H9 (cell line): Measurements from ENCODE around the gene SPECC1. TPM values are rescaled to one million over a fixed set of nuclear protein-coding genes. Genes with fewer than 3 reads are reported as not detected.

Experiments used
- DNase-seq: peaks from one replicate; pipeline ENCODE4 v3.0.0-alpha.2; 2017
- H2AFZ ChIP-seq: one replicate; pipeline ENCODE4 v1.6.1; 2013; ENCODE audit warnings: mild to moderate bottlenecking, low read length, control low read depth, moderate library complexity
- H2AK5ac ChIP-seq: 2 replicates; pipeline ENCODE4 v1.6.1; 2013; ENCODE audit warnings: low read length, control low read depth, mixed read lengths; ENCODE audit not compliant: insufficient read length
- H2BK120ac ChIP-seq: one replicate; pipeline ENCODE4 v1.6.1; 2013; ENCODE audit warnings: low read depth, mild to moderate bottlenecking, low read length, control low read depth, inconsistent platforms; ENCODE audit not compliant: poor library complexity, severe bottlenecking
- H2BK12ac ChIP-seq: 2 replicates; pipeline ENCODE4 v1.6.1; 2013; ENCODE audit warnings: low read length, control low read depth, mixed read lengths, low read depth; ENCODE audit not compliant: insufficient read length
- H2BK15ac ChIP-seq: 2 replicates; pipeline ENCODE4 v1.6.1; 2013; ENCODE audit warnings: low read depth, low read length, control low read depth
- H2BK20ac ChIP-seq: one replicate; pipeline ENCODE4 v1.6.1; 2013; ENCODE audit warnings: low read depth, mild to moderate bottlenecking, low read length, control low read depth, inconsistent platforms; ENCODE audit not compliant: poor library complexity, severe bottlenecking
- H2BK5ac ChIP-seq: 2 replicates; pipeline ENCODE4 v1.6.1; 2013; ENCODE audit warnings: low read length, control low read depth, mixed read lengths; ENCODE audit not compliant: insufficient read length
- H3K14ac ChIP-seq: 2 replicates; pipeline ENCODE4 v1.6.1; 2013; ENCODE audit warnings: low read length, control low read depth; ENCODE audit not compliant: insufficient read depth
- H3K18ac ChIP-seq: 2 replicates; pipeline ENCODE4 v1.6.1; 2013; ENCODE audit warnings: low read depth, mild to moderate bottlenecking, mixed read lengths, low read length, control low read depth; ENCODE audit not compliant: insufficient read length
- H3K23ac ChIP-seq: 2 replicates; pipeline ENCODE4 v1.6.1; 2013; ENCODE audit warnings: low read length, control low read depth, mixed read lengths, low read depth; ENCODE audit not compliant: insufficient read length
- H3K23me2 ChIP-seq: 2 replicates; pipeline ENCODE4 v1.6.1; 2013; ENCODE audit warnings: low read depth, mild to moderate bottlenecking, mixed read lengths, low read length, control low read depth; ENCODE audit not compliant: insufficient read length, poor library complexity, severe bottlenecking
- H3K27ac ChIP-seq: 2 replicates; pipeline ENCODE4 v1.5.1; 2013; ENCODE audit warnings: low read length, control low read depth, mixed read lengths, low read depth; ENCODE audit not compliant: insufficient read length
- H3K27me3 ChIP-seq: 2 replicates; pipeline ENCODE4 v1.6.1; 2013; ENCODE audit warnings: low read length, control low read depth, inconsistent platforms; ENCODE audit not compliant: insufficient read depth
- H3K4ac ChIP-seq: 2 replicates; pipeline ENCODE4 v1.6.1; 2013; ENCODE audit warnings: low read depth, mild to moderate bottlenecking, control low read depth, inconsistent platforms, low read length, moderate library complexity
- H3K4me1 ChIP-seq: 2 replicates; pipeline ENCODE4 v1.6.1; 2013; ENCODE audit warnings: low read length, control low read depth, inconsistent platforms; ENCODE audit not compliant: insufficient read depth
- H3K4me2 ChIP-seq: 2 replicates; pipeline ENCODE4 v1.6.1; 2013; ENCODE audit warnings: low read length, control low read depth, mixed read lengths; ENCODE audit not compliant: insufficient read length, insufficient read depth
- H3K56ac ChIP-seq: 2 replicates; pipeline ENCODE4 v1.6.1; 2013; ENCODE audit warnings: low read depth, mild to moderate bottlenecking, mixed read lengths, low read length, control low read depth; ENCODE audit not compliant: insufficient read length
- H3K79me1 ChIP-seq: 2 replicates; pipeline ENCODE4 v1.6.1; 2013; ENCODE audit warnings: low read depth, mild to moderate bottlenecking, moderate library complexity, low read length, control low read depth, inconsistent platforms; ENCODE audit not compliant: insufficient read depth, poor library complexity, severe bottlenecking
- H3K79me2 ChIP-seq: 2 replicates; pipeline ENCODE4 v1.6.1; 2013; ENCODE audit warnings: low read length, control low read depth, inconsistent platforms; ENCODE audit not compliant: insufficient read depth
- H3K9ac ChIP-seq: 2 replicates; pipeline ENCODE4 v1.6.1; 2013; ENCODE audit warnings: low read length, control low read depth, mixed read lengths; ENCODE audit not compliant: insufficient read length; ENCODE audit errors: extremely low read depth
- H3K9me3 ChIP-seq: one replicate; pipeline ENCODE4 v1.6.1; 2013; ENCODE audit warnings: low read depth, low read length, inconsistent platforms; ENCODE audit not compliant: control insufficient read depth
- H3T11ph ChIP-seq: one replicate; pipeline ENCODE4 v1.6.1; 2013; ENCODE audit warnings: mild to moderate bottlenecking, low read length, control low read depth, inconsistent platforms
- H4K20me1 ChIP-seq: one replicate; pipeline ENCODE4 v1.6.1; 2013; ENCODE audit not compliant: control insufficient read depth, insufficient read length, insufficient read depth
- H4K5ac ChIP-seq: 2 replicates; pipeline ENCODE4 v1.6.1; 2013; ENCODE audit warnings: low read depth, mild to moderate bottlenecking, mixed read lengths, low read length, control low read depth; ENCODE audit not compliant: insufficient read length
- H4K8ac ChIP-seq: replicated peaks from 2 replicates; pipeline ENCODE4 v1.6.1; 2013; ENCODE audit warnings: low read length, control low read depth, mixed read lengths, low read depth; ENCODE audit not compliant: insufficient read length
- H4K91ac ChIP-seq: 2 replicates; pipeline ENCODE4 v1.6.1; 2013; ENCODE audit warnings: low read depth, mild to moderate bottlenecking, moderate library complexity, mixed read lengths, low read length, control low read depth; ENCODE audit not compliant: insufficient read length
- H3K27ac Mint-ChIP-seq, 3 experiments: 2 replicates in 2 of 3; 3 replicates in 1 of 3; pipeline ENCODE4 v1.8.0; 2020 to 2021; ENCODE audit warnings: mixed read lengths in 3 of 3, mild to moderate bottlenecking in 1 of 3, moderate library complexity in 1 of 3
- H3K27me3 Mint-ChIP-seq: 2 replicates; pipeline ENCODE4 v1.8.0; 2021; ENCODE audit warnings: low read depth, mild to moderate bottlenecking, moderate library complexity, mixed read lengths
- H3K36me3 Mint-ChIP-seq, 3 experiments: 2 replicates in 2 of 3; 3 replicates in 1 of 3; pipeline ENCODE4 v1.8.0; 2020 to 2021; ENCODE audit warnings: low read depth in 3 of 3, mixed read lengths in 3 of 3; ENCODE audit not compliant: insufficient read depth in 1 of 3
- H3K4me1 Mint-ChIP-seq, 2 experiments: 2 replicates each; pipeline ENCODE4 v1.8.0; 2020; ENCODE audit warnings: mixed read lengths in 2 of 2
- H3K4me3 Mint-ChIP-seq, 2 experiments: 2 replicates in 1 of 2; 3 replicates in 1 of 2; pipeline ENCODE4 v1.8.0; 2020 to 2021; ENCODE audit warnings: mild to moderate bottlenecking in 2 of 2, mixed read lengths in 2 of 2, moderate library complexity in 1 of 2
- H3K9me3 Mint-ChIP-seq, 2 experiments: 2 replicates in 1 of 2; 3 replicates in 1 of 2; pipeline ENCODE4 v1.8.0; 2020; ENCODE audit warnings: mild to moderate bottlenecking in 2 of 2, mixed read lengths in 2 of 2, moderate library complexity in 1 of 2
- WGBS: extraction: QIAGEN DNeasy Blood & Tissue Kit; methylation state at CpG from one replicate; pipeline ENCODE4 v1.1.7; 2013; ENCODE audit warnings: missing lambda C conversion rate, low lambda C conversion rate, mixed read lengths; ENCODE audit not compliant: insufficient read length; ENCODE audit errors: extremely low coverage; 5-methylcytosine and 5-hydroxymethylcytosine counted together
- total RNA-seq: library from RNA; stranded (reverse); gene quantifications from 2 replicates; pipeline ENCODE4 v1.2.1, GENCODE V29; 2021
- TF ChIP-seq, protein P1 (sequence below): fragments of 200-600 bp; sonication (generic); conservative IDR thresholded peaks from 3 replicates; pipeline ENCODE4 v1.8.0; 2021; ENCODE audit warnings: antibody characterized with exemption, mild to moderate bottlenecking

SPECC1 gene
- total RNA-seq, 1 experiment from 2014 or later, result 65.7 TPM

DNA sequence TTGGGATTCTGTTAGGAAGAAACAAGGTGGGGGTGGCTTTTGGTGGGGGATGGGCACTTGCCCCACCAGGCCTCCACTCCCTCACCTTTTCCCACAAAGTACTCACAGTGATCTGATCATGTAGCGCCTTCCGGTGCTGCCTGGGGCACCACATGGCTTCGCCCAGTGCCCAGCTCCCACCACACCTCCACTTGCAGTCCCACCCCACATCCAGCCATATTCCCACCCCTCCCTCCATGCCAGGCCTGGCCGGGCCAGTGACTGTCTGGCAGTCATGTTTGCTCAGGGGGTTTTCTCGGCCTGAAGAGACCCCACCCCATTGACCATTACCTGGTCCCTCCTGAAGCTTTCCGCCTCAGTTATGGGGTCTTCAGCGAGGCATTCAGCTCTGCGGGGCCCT is 201.5 kb downstream of the SPECC1 start:
- peaks cover 2% of the 10 kb centered on the region for H4K20me1 ChIP-seq
- no peak overlapping the region for H3T11ph ChIP-seq
- H3K79me2 ChIP-seq, result no peaks in the 10 kb centered on the region; the same call in 1 of the 2 replicates
- H3K79me1 ChIP-seq, result no peaks in the 10 kb centered on the region
- H3K18ac ChIP-seq, result no peak overlapping the region
- WGBS, result no CpG with 5 or more reads among the region's 8 CpGs
- H3K27ac ChIP-seq, result no peak overlapping the region
- Mint-ChIP-seq H3K4me3 (no peak overlapping the region), H3K9me3 (peaks cover 0 to 9% of the 10 kb centered on the region in 2 experiments; a peak in 2 of 5 replicates), H3K4me1 (peaks cover 32 to 39% of the 10 kb centered on the region in 2 experiments), H3K27ac (no peak overlapping the region; a peak in 1 of 7 replicates), H3K36me3 (peaks cover 12 to 23% (median 13%) of the 10 kb centered on the region in 3 experiments), H3K27me3 (no peaks in the 10 kb centered on the region; the same call in 1 of the 2 replicates)
- TF ChIP-seq, protein P1, sequence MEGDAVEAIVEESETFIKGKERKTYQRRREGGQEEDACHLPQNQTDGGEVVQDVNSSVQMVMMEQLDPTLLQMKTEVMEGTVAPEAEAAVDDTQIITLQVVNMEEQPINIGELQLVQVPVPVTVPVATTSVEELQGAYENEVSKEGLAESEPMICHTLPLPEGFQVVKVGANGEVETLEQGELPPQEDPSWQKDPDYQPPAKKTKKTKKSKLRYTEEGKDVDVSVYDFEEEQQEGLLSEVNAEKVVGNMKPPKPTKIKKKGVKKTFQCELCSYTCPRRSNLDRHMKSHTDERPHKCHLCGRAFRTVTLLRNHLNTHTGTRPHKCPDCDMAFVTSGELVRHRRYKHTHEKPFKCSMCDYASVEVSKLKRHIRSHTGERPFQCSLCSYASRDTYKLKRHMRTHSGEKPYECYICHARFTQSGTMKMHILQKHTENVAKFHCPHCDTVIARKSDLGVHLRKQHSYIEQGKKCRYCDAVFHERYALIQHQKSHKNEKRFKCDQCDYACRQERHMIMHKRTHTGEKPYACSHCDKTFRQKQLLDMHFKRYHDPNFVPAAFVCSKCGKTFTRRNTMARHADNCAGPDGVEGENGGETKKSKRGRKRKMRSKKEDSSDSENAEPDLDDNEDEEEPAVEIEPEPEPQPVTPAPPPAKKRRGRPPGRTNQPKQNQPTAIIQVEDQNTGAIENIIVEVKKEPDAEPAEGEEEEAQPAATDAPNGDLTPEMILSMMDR, result no peak
- H3K4me2 ChIP-seq, result no peak overlapping the region
- H4K5ac ChIP-seq, result no peak overlapping the region
- H3K4ac ChIP-seq, result no peak overlapping the region
- no peak overlapping the region for H3K23ac ChIP-seq
- no peak for DNase-seq
- peaks cover 7% of the 10 kb centered on the region for H3K9me3 ChIP-seq
- H4K8ac ChIP-seq, result no peak overlapping the region
- no peaks in the 10 kb centered on the region for H3K23me2 ChIP-seq
- no peak overlapping the region for H2BK20ac ChIP-seq
- no peaks in the 10 kb centered on the region for H3K27me3 ChIP-seq
- no peak overlapping the region for H2BK15ac ChIP-seq
- no peak overlapping the region for H2AK5ac ChIP-seq
- H3K9ac ChIP-seq, result no peak overlapping the region
- H2BK12ac ChIP-seq, result no peak overlapping the region
- H2AFZ ChIP-seq, result no peak overlapping the region
- H3K56ac ChIP-seq, result no peak overlapping the region
- H3K14ac ChIP-seq, result no peak overlapping the region
- no peak overlapping the region for H2BK5ac ChIP-seq
- no peak overlapping the region for H4K91ac ChIP-seq
- peaks cover 5% of the 10 kb centered on the region for H3K4me1 ChIP-seq
- no peak overlapping the region for H2BK120ac ChIP-seq
